Panc1 (cell line): ENCODE measurements around the gene IGLON5.

Experiments
- CTCF ChIP-seq: fragments of 450-650 bp; IDR thresholded peaks from 2 replicates; pipeline ENCODE4 v1.5.1; 2017; ENCODE audit warnings: mild to moderate bottlenecking
- POLR2AphosphoS5 ChIP-seq: IDR thresholded peaks from 2 replicates; pipeline ENCODE4 v1.6.1; 2012; ENCODE audit warnings: mild to moderate bottlenecking, low read depth, low read length, moderate library complexity
- REST ChIP-seq, 2 experiments: IDR thresholded peaks; 2 replicates each; pipeline ENCODE4 v1.6.1; 2011 to 2012; ENCODE audit warnings: low read depth in 2 of 2, control low read depth in 1 of 2, low read length in 1 of 2, mild to moderate bottlenecking in 1 of 2, moderate library complexity in 1 of 2; ENCODE audit not compliant: insufficient read depth in 1 of 2
- SIN3A ChIP-seq: IDR thresholded peaks from 2 replicates; pipeline ENCODE4 v1.6.1; 2012; ENCODE audit warnings: low read depth, mild to moderate bottlenecking, low read length, moderate library complexity, borderline replicate concordance; ENCODE audit not compliant: insufficient read depth

GRCh38 chr19:51354103-51354741 is 42.8 kb downstream of the IGLON5 start:
- no peak for TF ChIP-seq CTCF
- no peak for TF ChIP-seq POLR2AphosphoS5
- no peak for TF ChIP-seq REST (IDR thresholded peaks at IDR 0.05; ENCODE audit: insufficient read depth in 1 of 2, low read depth in 2 of 2, low read length in 1 of 2)
- no peak for TF ChIP-seq SIN3A
